Measurements from ENCODE around the gene SULT1A3.
A peak's percentile ranks its signal among the peaks of the same experiment; 100 is the strongest.
"Not testable (repeated sequence)": the region's sequence is repeated elsewhere in the genome, so short reads cannot be mapped to it uniquely, and the experiment has no call there.

The SULT1A3 gene

GRCh38 chr16:30173054-30173453 lies 26.0 kb upstream of the SULT1A3 start:
- TF ChIP-seq CTCF (conservative IDR thresholded peaks at IDR 0.05; ENCODE audit: low read depth, low read length), result no peak
- no peak overlapping the region for H3K4me3 ChIP-seq (ENCODE audit: low read depth, low read length)
- no peak for DNase-seq (ENCODE audit: low read depth)

- DNase-seq (ENCODE audit: low read depth); H3K4me3 ChIP-seq (ENCODE audit: low read depth, low read length): not testable (repeated sequence)
Measured at GRCh38 chr16:30176876-30177275, 22.2 kb upstream of the SULT1A3 start.

- TF ChIP-seq CTCF (conservative IDR thresholded peaks at IDR 0.05; ENCODE audit: low read depth, low read length), result no peak
- no peak overlapping the region for H3K4me3 ChIP-seq (ENCODE audit: low read depth, low read length)
- DNase-seq (ENCODE audit: low read depth), result no peak
Measured at GRCh38 chr16:30179195-30179594, 19.9 kb upstream of the SULT1A3 start.

- TF ChIP-seq CTCF (conservative IDR thresholded peaks at IDR 0.05; ENCODE audit: low read depth, low read length), result no peak
- DNase-seq (ENCODE audit: low read depth), result no peak
- H3K4me3 ChIP-seq (ENCODE audit: low read depth, low read length), result no peak overlapping the region
Measured at GRCh38 chr16:30179931-30180330, 19.1 kb upstream of the SULT1A3 start.

- no peak overlapping the region for H3K4me3 ChIP-seq (ENCODE audit: low read depth, low read length)
- no peak for DNase-seq (ENCODE audit: low read depth)
- TF ChIP-seq CTCF (conservative IDR thresholded peaks at IDR 0.05; ENCODE audit: low read depth, low read length), result no peak
Measured at GRCh38 chr16:30180741-30181140, 18.3 kb upstream of the SULT1A3 start.

- H3K4me3 ChIP-seq (ENCODE audit: low read depth, low read length), result peak within 1 kb of the TSS; percentile 66
- peak; percentile 74 for DNase-seq (ENCODE audit: low read depth)
- no peak for TF ChIP-seq CTCF (conservative IDR thresholded peaks at IDR 0.05; ENCODE audit: low read depth, low read length)
Measured at GRCh38 chr16:30183233-30184095, 15.6 kb upstream of the SULT1A3 start, which contains the start of gene CORO1A. TSS of gene CORO1A (plus strand) at chr16:30183602. CDS start at chr16:30185210, 1,608 bp downstream.

- H3K4me3 ChIP-seq (ENCODE audit: low read depth, low read length), result no peak overlapping the region
- TF ChIP-seq CTCF (conservative IDR thresholded peaks at IDR 0.05; ENCODE audit: low read depth, low read length), result no peak
- peak; percentile 13 for DNase-seq (ENCODE audit: low read depth)
Measured at GRCh38 chr16:30184096-30184890, 14.8 kb upstream of the SULT1A3 start.
